Gastrocnemius medialis (tissue), 4 donors: ENCODE data around the gene RDH5. TPM values are rescaled to one million over a fixed set of nuclear protein-coding genes. Genes with fewer than 3 reads are reported as not detected.

ENCODE experiments used
- ATAC-seq, 2 donors: fragments of 150-250 bp; one replicate each; pipeline ENCODE4 v1.9.1; 2016
- DNase-seq, 2 donors: peaks; one replicate each; pipeline ENCODE4 v3.0.0-alpha.2; 2019
- H3K27ac ChIP-seq, 4 donors: fragments of 200-600 bp; sonication (generic); 1 replicate in 1 of 4; 2 replicates in 3 of 4; pipeline ENCODE4 v1.5.1; 2016 to 2018; ENCODE audit warnings: mild to moderate bottlenecking in 2 of 4, moderate library complexity in 1 of 4
- H3K27me3 ChIP-seq, 3 donors: fragments of 200-600 bp; sonication (generic) in 2 of 3; 1 replicate in 1 of 3; 2 replicates in 2 of 3; pipeline versions ENCODE4 v1.5.1 to v1.6.0; 2016 to 2019; ENCODE audit warnings: mild to moderate bottlenecking in 1 of 3, moderate library complexity in 1 of 3
- H3K36me3 ChIP-seq, 2 donors: fragments of 200-600 bp; sonication (generic) in 1 of 2; one replicate each; pipeline ENCODE4 v1.5.1; 2017 to 2018
- H3K4me1 ChIP-seq, 2 donors: fragments of 200-600 bp; sonication (generic) in 1 of 2; one replicate each; pipeline ENCODE4 v1.5.1; 2016 to 2017; ENCODE audit warnings: mild to moderate bottlenecking in 2 of 2
- H3K4me3 ChIP-seq, 4 donors: fragments of 200-600 bp; sonication (generic) in 3 of 4; 1 replicate in 1 of 4; 2 replicates in 3 of 4; pipeline ENCODE4 v1.5.1; 2016 to 2019; ENCODE audit warnings: mild to moderate bottlenecking in 2 of 4
- H3K9me3 ChIP-seq, 3 donors: fragments of 200-600 bp; sonication (generic) in 2 of 3; 1 replicate in 1 of 3; 2 replicates in 2 of 3; pipeline ENCODE4 v1.5.1; 2016 to 2019
- CTCF ChIP-seq, 5 experiments: fragments of 450-650 bp in 3 of 5; fragments of 200-600 bp in 2 of 5; sonication (generic) in 2 of 5; IDR thresholded peaks in 4 of 5; conservative IDR thresholded peaks in 1 of 5; 1 replicate in 4 of 5; 2 replicates in 1 of 5; pipeline ENCODE4 v1.5.1; 2016 to 2019; ENCODE audit warnings: antibody characterized with exemption in 5 of 5, mild to moderate bottlenecking in 3 of 5, moderate library complexity in 3 of 5
- POLR2A ChIP-seq, 2 donors: fragments of 450-650 bp; IDR thresholded peaks; one replicate each; pipeline ENCODE4 v1.6.1; 2017; ENCODE audit warnings: antibody characterized with exemption in 2 of 2, mild to moderate bottlenecking in 2 of 2, moderate library complexity in 2 of 2
- in situ Hi-C, 4 donors: fragments of 200-750 bp; cut with MboI; loops; one replicate each; pipeline versions ENCODE4 v1.15.0 to v1.8.0; 2017; ENCODE audit warnings: low sequenced_read_pairs in 4 of 4
- intact Hi-C: fragments of 100-400 bp; cut with DNase I; formaldehyde crosslinking; loops from one replicate; pipeline ENCODE4 v1.15.1; 2023; ENCODE audit warnings: low total_unique reads
- total RNA-seq, 4 donors: library from RNA; depleted of rRNA; stranded (reverse); fragments of >200 nt; gene quantifications; one replicate each; pipeline versions ENCODE4 v1.1.0 to v1.2.3, GENCODE V29; 2016

The RDH5 gene
- total RNA-seq, 4 donors from 2014 or later, result 3.8 to 10.3 (median 7.5) TPM

GRCh38 chr12:55707841-55708694, 12.1 kb upstream of the RDH5 start, which contains the start of gene ITGA7:
ITGA7 (minus strand) TSS chr12:55707904; CDS start chr12:55707682, 222 bp downstream.
- ATAC-seq, result peak in 1 of 2 donors; percentile 8
- Histone ChIP-seq H3K9me3 (no peaks in the 10 kb centered on the region), H3K4me1 (peaks cover 73 to 83% of the 10 kb centered on the region in 2 donors), H3K4me3 (peak within 1 kb of the TSS; percentile 59 to 79 (median 68)), H3K36me3 (no peaks in the 10 kb centered on the region), H3K27me3 (no peaks in the 10 kb centered on the region), H3K27ac (peak within 1 kb of the TSS; percentile 87 to 96 (median 92))
- peak; percentile 64 to 78 for DNase-seq
- in situ Hi-C loops, result loop anchor here in 1 of 4 donors (25.0 kb wide), 1 partner anchor 1721 kb away; the partner anchor contains the start of gene HOXC10
- TF ChIP-seq CTCF (IDR thresholded peaks at IDR 0.05 in 4 of 5, conservative IDR thresholded peaks at IDR 0.05 in 1 of 5) (no peak), POLR2A (IDR thresholded peaks at IDR 0.05) (peak; percentile 32 to 40)
- intact Hi-C loops, result loop anchor here (10.0 kb wide), 1 partner anchor 1423 kb away; the partner anchor contains the start of genes CBX5 and HNRNPA1

DNA sequence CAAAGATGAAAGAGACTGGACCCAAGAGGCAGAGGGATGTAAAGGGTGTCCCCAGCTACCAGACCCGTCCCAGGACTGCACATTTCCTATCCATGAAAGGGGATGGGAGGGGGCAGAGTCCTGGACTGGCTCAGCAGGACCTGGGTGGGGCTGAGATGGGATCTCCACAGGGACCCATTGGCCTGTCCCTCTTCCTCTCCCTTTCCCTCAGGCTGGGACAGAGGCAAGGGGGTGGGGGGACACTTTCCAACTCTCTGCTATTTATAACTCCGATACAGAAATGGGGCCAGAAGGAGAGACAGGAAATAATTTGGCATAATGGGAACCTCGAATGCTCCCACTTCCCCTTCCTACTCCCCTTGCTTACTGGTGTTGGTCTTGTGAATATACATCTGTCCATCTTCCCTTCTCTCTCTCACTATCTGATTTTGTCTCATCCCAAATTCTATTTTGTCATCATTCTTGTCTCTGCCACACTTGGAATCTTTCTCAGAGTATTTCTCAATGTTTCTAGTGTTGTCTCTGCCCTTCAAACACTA, 11.4 kb upstream of the RDH5 start:
- Histone ChIP-seq H3K27ac (peak overlapping the region; percentile 87 to 96 (median 92)), H3K9me3 (no peaks in the 10 kb centered on the region), H3K4me1 (peaks cover 69 to 84% of the 10 kb centered on the region in 2 donors), H3K4me3 (peak overlapping the region; percentile 59 to 79 (median 68)), H3K27me3 (no peaks in the 10 kb centered on the region), H3K36me3 (no peaks in the 10 kb centered on the region)
- TF ChIP-seq CTCF (IDR thresholded peaks at IDR 0.05 in 4 of 5, conservative IDR thresholded peaks at IDR 0.05 in 1 of 5), result no peak
- TF ChIP-seq POLR2A (IDR thresholded peaks at IDR 0.05), result peak in 1 of 2 donors; percentile 16
- intact Hi-C loops, result loop anchor here (10.0 kb wide), 1 partner anchor 1424 kb away; the partner anchor contains the start of genes CBX5 and HNRNPA1
- DNase-seq, result peak in 1 of 2 donors; percentile 57
- no peak for ATAC-seq
- in situ Hi-C loops, result loop anchor here in 1 of 4 donors (25.0 kb wide), 1 partner anchor 1721 kb away; the partner anchor contains the start of gene HOXC10

GRCh38 chr12:55711786-55712553, 8.2 kb upstream of the RDH5 start:
- H3K4me1 ChIP-seq, result peaks cover 69 to 78% of the 10 kb centered on the region in 2 donors
- no peak for ATAC-seq
- H3K9me3 ChIP-seq, result no peaks in the 10 kb centered on the region
- in situ Hi-C loops (loop anchor here in 1 of 4 donors (25.0 kb wide), 1 partner anchor 1725 kb away; the partner anchor contains the start of gene HOXC10), intact Hi-C loops (loop anchor here (10.0 kb wide), 1 partner anchor 553 kb away; the partner anchor contains the start of gene COQ10A)
- no peaks in the 10 kb centered on the region for H3K36me3 ChIP-seq
- DNase-seq, result peak in 1 of 2 donors; percentile 58
- no peak for TF ChIP-seq CTCF (IDR thresholded peaks at IDR 0.05 in 4 of 5, conservative IDR thresholded peaks at IDR 0.05 in 1 of 5)
- TF ChIP-seq POLR2A (IDR thresholded peaks at IDR 0.05), result no peak
- peak overlapping the region in 3 of 4 donors; percentile 6 to 70 (median 67) for H3K4me3 ChIP-seq
- H3K27ac ChIP-seq, result peak overlapping the region; percentile 87 to 96 (median 92)
- H3K27me3 ChIP-seq, result no peaks in the 10 kb centered on the region
